Ectodermal cell (in vitro differentiated cells): ENCODE data around the gene STAB2.
"Not testable (repeated sequence)": the region's sequence is repeated elsewhere in the genome, so short reads cannot be mapped to it uniquely, and the experiment has no call there.

Experiments
- H3K27ac ChIP-seq: 2 replicates; pipeline ENCODE4 v1.7.0; 2013; ENCODE audit warnings: mild to moderate bottlenecking, low read depth, low read length; ENCODE audit not compliant: insufficient read depth, poor library complexity, severe bottlenecking
- H3K27me3 ChIP-seq: 2 replicates; pipeline ENCODE4 v1.7.0; 2013; ENCODE audit warnings: mild to moderate bottlenecking, low read length; ENCODE audit not compliant: insufficient read depth, control insufficient read depth, poor library complexity, severe bottlenecking
- H3K36me3 ChIP-seq: one replicate; pipeline ENCODE4 v1.7.0; 2013; ENCODE audit warnings: low read length; ENCODE audit not compliant: control insufficient read depth, insufficient read depth
- H3K4me1 ChIP-seq: one replicate; pipeline ENCODE4 v1.7.0; 2013; ENCODE audit warnings: low read length; ENCODE audit not compliant: control insufficient read depth, insufficient read depth
- H3K4me3 ChIP-seq: 2 replicates; pipeline ENCODE4 v1.7.0; 2013; ENCODE audit warnings: low read depth, low read length, control low read depth; ENCODE audit not compliant: insufficient read depth
- H3K9me3 ChIP-seq: 2 replicates; pipeline ENCODE4 v1.7.0; 2013; ENCODE audit warnings: mild to moderate bottlenecking, low read length, moderate library complexity; ENCODE audit not compliant: control insufficient read depth
- WGBS, 2 experiments: methylation state at CpG; one replicate each; pipeline ENCODE4 v1.1.7; 2013; ENCODE audit warnings: missing lambda C conversion rate in 2 of 2; 5-methylcytosine and 5-hydroxymethylcytosine counted together

Gene STAB2

DNA sequence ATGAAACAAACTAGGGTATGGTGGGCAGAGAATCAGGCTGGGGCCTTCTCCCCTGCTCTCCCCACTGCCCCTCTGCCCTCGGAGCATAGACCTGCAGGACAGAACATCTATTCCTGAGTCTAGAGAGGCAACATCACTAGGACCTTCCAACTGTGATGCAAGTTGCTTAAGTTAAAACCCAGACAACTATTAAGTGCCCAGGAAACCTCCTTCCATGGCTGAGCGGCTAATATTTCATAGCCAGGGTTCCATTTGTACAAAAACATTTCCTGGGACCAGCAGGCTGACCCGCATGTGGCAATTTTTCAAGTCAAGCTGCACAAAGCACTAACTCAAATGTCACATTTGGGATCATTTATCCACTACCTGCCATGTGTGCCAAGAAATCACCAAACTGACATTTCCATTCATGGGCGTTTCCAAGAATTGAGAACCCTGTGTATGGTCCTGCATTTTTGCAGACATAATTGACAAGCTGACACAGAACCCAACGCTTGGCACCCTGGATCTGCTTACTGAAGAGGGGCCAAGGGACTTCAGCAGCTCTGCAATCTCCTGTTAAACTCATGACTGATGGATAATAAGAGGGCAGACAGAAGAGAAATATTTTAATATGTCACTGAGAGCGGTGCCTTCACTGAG, 221.3 kb downstream of the STAB2 start:
- Histone ChIP-seq H3K4me3 (no peak overlapping the region), H3K27ac (no peak overlapping the region), H3K27me3 (no peaks in the 10 kb centered on the region), H3K9me3 (no peaks in the 10 kb centered on the region), H3K4me1 (no peaks in the 10 kb centered on the region), H3K36me3 (no peaks in the 10 kb centered on the region)
- WGBS, 2 experiments, result 91 to 97% methylated on average over 6 of the region's 6 CpGs

DNA sequence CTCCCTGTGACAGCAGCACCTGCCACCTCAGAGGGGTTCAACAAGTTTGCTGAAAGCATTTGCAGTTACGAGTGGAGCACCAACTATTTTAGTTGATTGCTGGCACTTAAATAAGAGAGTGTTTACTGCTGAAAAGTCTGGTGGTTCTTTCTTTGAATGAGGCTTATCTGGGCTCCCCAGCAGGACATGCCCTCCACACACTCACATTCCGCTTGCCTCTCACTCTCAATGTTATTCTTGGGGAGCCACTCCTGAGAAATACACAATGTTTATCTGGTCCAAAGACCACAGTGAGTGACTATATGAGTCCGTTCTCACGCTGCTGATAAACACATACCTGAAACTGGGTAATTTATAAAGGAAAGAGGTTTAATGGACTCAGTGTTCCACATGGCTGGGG, 222.1 kb downstream of the STAB2 start:
- no peaks in the 10 kb centered on the region for H3K36me3 ChIP-seq
- H3K4me1 ChIP-seq, result no peaks in the 10 kb centered on the region
- H3K27ac ChIP-seq, result no peak overlapping the region
- no peak overlapping the region for H3K4me3 ChIP-seq
- 94% methylated on average over 4 of the region's 4 CpGs for WGBS, 2 experiments
- H3K27me3 ChIP-seq, result no peaks in the 10 kb centered on the region
- no peaks in the 10 kb centered on the region for H3K9me3 ChIP-seq

DNA sequence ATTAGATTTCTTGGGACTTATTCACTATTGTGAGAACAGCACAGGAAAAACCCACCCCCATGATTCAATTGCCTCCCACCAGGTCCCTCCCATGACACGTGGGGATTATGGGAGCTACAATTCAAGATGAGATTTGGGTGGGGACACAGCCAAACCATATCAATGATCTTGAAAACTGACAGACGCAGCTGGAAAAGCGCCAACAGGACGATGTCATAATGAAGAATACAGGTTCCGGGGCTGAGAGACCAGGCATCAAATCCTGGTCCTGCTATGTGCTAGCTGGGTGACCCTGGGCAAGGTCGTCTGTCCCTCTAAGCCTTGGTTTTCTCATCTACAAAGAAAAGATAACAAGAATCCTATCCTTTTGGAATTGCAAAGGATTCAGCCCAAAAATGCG, 222.6 kb downstream of the STAB2 start:
- H3K27ac ChIP-seq, result not testable (repeated sequence)
- 92 to 93% methylated on average over 7 of the region's 7 CpGs for WGBS, 2 experiments

DNA sequence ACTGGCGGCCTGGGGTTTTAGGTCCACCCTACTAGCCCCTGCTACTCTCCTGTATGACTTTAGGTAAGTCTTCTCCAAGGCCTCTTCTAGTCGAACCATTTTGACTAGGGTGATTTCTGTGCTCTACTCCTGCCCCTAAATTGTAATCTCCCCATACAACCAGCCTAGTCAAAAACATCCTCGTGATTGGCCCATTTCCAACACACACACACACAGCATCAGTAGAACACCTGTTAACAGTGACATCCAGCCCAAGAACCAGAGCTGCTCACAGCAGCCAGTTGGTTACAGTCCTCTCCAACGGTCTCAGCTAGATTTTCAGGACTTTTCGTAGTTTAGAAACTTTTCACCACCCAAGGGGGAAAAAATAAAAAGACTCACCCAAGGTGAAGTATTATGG, 223.0 kb downstream of the STAB2 start:
- Histone ChIP-seq H3K4me3 (no peak overlapping the region), H3K36me3 (no peaks in the 10 kb centered on the region), H3K9me3 (no peaks in the 10 kb centered on the region), H3K4me1 (no peaks in the 10 kb centered on the region), H3K27me3 (no peaks in the 10 kb centered on the region), H3K27ac (no peak overlapping the region)
- whole genome bisulfite sequencing, 2 experiments, result 83 to 84% methylated on average over 4 to 5 of the region's 5 CpGs

More for the DNA sequence above, 222.6 kb downstream of the STAB2 start:
- not testable (repeated sequence) for H3K4me3 ChIP-seq, H3K9me3 ChIP-seq, H3K36me3 ChIP-seq, H3K27me3 ChIP-seq, H3K4me1 ChIP-seq

DNA sequence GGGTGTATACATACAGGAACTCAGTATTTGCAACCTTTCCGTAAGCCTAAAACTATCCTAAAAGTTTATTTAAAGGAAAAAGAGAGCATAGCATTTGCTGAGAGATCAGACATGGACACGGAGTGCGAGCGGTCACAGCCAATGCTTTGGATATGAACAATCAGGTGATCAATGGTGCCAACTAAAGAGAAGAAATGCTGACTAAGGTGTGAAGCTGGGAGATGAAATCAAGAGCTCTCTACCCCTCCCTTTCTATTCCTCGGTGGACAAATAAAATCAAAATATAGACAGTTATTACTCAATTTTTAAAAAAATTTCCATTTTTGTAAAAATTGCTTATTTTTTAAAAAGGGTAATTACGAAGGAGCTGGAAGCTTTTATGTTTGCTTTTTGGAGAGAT, 224.7 kb downstream of the STAB2 start:
- Histone ChIP-seq H3K36me3 (no peaks in the 10 kb centered on the region), H3K27ac (no peak overlapping the region)
- WGBS, 2 experiments, result 90 to 98% methylated on average over 4 to 5 of the region's 6 CpGs

DNA sequence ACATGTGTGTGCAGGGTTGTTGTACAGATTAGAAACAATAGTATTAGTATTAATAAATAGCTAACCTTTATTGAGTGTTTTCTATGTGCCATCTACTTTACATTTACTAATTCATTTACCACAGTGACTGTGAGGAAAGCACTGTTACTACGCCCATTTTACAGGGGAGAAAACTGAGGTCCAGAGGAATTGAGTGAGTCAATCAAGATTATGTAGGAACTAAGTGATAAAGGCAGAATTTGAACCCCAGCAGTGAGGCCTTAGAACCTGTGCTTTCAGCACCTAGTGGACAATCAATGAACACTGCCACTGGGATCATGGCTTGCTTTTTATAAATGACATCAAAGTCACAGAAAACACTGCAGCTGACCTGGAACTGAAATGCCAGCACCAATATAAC, 225.7 kb downstream of the STAB2 start:
- H3K36me3 ChIP-seq, result no peaks in the 10 kb centered on the region
- H3K9me3 ChIP-seq, result no peaks in the 10 kb centered on the region
- no peak overlapping the region for H3K4me3 ChIP-seq
- H3K27me3 ChIP-seq, result no peaks in the 10 kb centered on the region
- H3K4me1 ChIP-seq, result no peaks in the 10 kb centered on the region
- H3K27ac ChIP-seq, result no peak overlapping the region
- 92 to 96% methylated on average over 1 of the region's 1 CpG for WGBS, 2 experiments

More for the DNA sequence above, 224.7 kb downstream of the STAB2 start:
- Histone ChIP-seq H3K4me1 (no peaks in the 10 kb centered on the region), H3K9me3 (no peaks in the 10 kb centered on the region), H3K27me3 (no peaks in the 10 kb centered on the region), H3K4me3 (no peak overlapping the region)

DNA sequence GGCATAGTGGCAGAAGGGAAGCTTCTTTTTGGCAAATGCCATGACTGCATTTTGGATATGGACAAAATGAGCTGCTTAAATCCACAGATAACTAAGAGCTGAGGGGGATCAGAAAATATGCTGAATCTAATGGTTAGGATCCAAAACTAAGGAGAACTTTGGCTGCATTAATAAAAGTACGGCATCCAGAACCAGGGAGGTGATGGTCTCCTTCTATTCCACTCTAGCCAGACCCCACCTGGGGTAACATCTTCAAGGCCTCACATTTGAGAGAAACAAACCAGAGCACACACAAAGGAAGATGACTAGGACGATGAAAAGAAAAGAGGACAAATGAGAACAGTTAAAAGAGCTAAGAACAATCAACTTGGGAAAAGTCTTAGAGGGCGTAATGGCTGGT, 226.4 kb downstream of the STAB2 start:
- 85 to 94% methylated on average over 3 of the region's 3 CpGs for WGBS, 2 experiments
- Histone ChIP-seq H3K27me3 (no peaks in the 10 kb centered on the region), H3K36me3 (no peaks in the 10 kb centered on the region), H3K9me3 (no peaks in the 10 kb centered on the region), H3K4me1 (no peaks in the 10 kb centered on the region), H3K27ac (no peak overlapping the region), H3K4me3 (no peak overlapping the region)

DNA sequence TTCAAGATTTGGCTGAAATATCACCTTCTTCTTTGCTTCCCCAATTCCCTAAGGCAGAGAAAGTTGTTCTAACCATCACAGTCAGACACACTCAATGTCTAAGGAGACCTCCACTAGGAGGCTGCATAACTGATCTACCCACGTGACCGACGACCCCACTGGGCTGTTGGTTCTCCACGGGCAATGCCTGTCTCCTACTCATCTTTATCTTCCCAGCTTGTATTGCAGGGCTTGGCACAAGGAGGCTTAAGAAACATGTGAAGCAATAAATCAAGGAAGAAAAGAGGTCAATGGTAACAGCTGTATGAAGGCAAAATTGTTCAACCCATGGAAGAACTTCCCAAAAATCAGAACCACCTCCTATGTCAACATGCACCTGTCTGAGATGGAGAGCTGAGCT, 226.9 kb downstream of the STAB2 start:
- no peak overlapping the region for H3K4me3 ChIP-seq
- H3K4me1 ChIP-seq, result no peaks in the 10 kb centered on the region
- no peak overlapping the region for H3K27ac ChIP-seq
- H3K9me3 ChIP-seq, result no peaks in the 10 kb centered on the region
- no peaks in the 10 kb centered on the region for H3K36me3 ChIP-seq
- WGBS, 2 experiments, result 88 to 95% methylated on average over 4 of the region's 4 CpGs
- no peaks in the 10 kb centered on the region for H3K27me3 ChIP-seq

DNA sequence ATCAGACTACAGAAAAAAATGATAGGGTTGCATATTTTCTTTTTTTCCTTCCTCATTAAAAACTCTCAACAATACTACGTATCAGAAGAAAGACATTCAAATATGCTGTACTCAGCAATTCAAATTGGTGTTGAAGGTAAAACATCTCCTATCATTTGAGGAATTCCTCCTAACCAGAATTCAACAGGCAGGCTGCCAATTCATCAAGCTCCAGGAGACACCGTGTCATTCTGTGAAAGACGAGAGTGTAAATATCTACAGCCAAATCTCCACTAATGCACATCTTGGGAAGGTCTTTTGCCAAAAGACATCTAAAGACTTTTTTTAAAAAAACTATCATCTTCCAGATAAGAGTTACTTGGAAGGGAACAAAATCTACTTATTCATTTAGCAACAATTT, 227.4 kb downstream of the STAB2 start:
- Histone ChIP-seq H3K4me3 (no peak overlapping the region), H3K4me1 (no peaks in the 10 kb centered on the region), H3K36me3 (no peaks in the 10 kb centered on the region), H3K27ac (no peak overlapping the region), H3K27me3 (no peaks in the 10 kb centered on the region), H3K9me3 (no peaks in the 10 kb centered on the region)
- WGBS, 2 experiments, result 97% methylated on average over 3 of the region's 3 CpGs
